ENCODE results near the gene WDFY4. TPM values are rescaled to one million over a fixed set of nuclear protein-coding genes. Genes with fewer than 3 reads are reported as not detected.

The WDFY4 gene
- polyA plus RNA-seq, 1 donor from 2014 or later = not detected

DNA sequence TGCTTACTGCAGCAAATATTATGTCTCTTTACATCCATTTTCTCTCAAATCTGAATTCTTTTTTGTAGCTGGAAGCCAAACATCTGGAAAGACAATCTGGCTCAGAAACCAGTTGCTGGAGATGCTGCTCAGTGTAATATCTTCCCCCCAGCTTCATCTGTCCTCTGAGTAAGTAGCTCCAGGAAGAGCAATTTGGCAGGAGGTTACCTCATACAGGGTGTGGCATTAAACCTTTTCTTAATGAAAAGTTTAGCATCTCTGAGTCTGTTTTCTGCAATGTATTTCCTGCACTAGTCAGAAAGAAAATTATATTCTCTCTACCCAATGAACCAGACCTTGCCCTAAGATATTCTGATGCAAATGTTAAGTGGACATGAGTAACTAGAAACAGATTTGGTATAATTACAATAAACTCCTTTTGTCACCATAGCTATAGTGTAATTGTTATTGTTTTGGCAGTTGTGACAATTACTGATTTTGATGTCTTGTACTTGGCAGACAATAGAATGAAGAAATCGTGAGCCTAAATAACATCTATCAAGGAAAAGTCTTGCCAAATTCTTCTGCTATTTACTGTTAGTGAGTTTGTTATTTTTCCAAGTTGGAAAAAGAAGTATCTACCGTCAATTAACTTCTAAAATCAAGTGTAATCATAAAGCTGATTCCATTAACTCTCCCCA lies 123.3 kb downstream of the WDFY4 start:
- Histone ChIP-seq H3K36me3 (ENCODE audit: insufficient read depth, low read length) (no peaks in the 10 kb centered on the region), H3F3A (ENCODE audit: insufficient read depth, low read length, poor library complexity, severe bottlenecking) (no peaks in the 10 kb centered on the region), H3K79me2 (replicated peaks; ENCODE audit: insufficient read depth, low read length) (no peaks in the 10 kb centered on the region), H3K27me3 (ENCODE audit: insufficient read depth, low read depth, low read length) (no peaks in the 10 kb centered on the region), H3K4me3 (ENCODE audit: low read length) (no peak overlapping the region), H3K27ac (ENCODE audit: low read length) (no peak overlapping the region), H2AFZ (ENCODE audit: low read depth, low read length) (no peak overlapping the region), H4K20me1 (ENCODE audit: insufficient read depth) (no peaks in the 10 kb centered on the region), H3K9me2 (ENCODE audit: insufficient read depth, low read length) (no peaks in the 10 kb centered on the region), H3K4me2 (ENCODE audit: low read length) (no peak overlapping the region), H3K9me3 (ENCODE audit: low read length) (no peaks in the 10 kb centered on the region), H3K9ac (ENCODE audit: low read length) (no peak overlapping the region)
- TF ChIP-seq POLR2AphosphoS5 (IDR thresholded peaks at IDR 0.05) = no peak
- no peak for TF ChIP-seq SMC3 (conservative IDR thresholded peaks at IDR 0.05; ENCODE audit: poor library complexity)
- TF ChIP-seq TAF1 (IDR thresholded peaks at IDR 0.05; ENCODE audit: low read depth) = no peak
- TF ChIP-seq, protein P1, sequence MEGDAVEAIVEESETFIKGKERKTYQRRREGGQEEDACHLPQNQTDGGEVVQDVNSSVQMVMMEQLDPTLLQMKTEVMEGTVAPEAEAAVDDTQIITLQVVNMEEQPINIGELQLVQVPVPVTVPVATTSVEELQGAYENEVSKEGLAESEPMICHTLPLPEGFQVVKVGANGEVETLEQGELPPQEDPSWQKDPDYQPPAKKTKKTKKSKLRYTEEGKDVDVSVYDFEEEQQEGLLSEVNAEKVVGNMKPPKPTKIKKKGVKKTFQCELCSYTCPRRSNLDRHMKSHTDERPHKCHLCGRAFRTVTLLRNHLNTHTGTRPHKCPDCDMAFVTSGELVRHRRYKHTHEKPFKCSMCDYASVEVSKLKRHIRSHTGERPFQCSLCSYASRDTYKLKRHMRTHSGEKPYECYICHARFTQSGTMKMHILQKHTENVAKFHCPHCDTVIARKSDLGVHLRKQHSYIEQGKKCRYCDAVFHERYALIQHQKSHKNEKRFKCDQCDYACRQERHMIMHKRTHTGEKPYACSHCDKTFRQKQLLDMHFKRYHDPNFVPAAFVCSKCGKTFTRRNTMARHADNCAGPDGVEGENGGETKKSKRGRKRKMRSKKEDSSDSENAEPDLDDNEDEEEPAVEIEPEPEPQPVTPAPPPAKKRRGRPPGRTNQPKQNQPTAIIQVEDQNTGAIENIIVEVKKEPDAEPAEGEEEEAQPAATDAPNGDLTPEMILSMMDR (IDR thresholded peaks at IDR 0.05; ENCODE audit: poor library complexity, severe bottlenecking) = no peak
- no peak for TF ChIP-seq MXI1 (conservative IDR thresholded peaks at IDR 0.05; ENCODE audit: poor library complexity, severe bottlenecking)
- TF ChIP-seq, protein P2, sequence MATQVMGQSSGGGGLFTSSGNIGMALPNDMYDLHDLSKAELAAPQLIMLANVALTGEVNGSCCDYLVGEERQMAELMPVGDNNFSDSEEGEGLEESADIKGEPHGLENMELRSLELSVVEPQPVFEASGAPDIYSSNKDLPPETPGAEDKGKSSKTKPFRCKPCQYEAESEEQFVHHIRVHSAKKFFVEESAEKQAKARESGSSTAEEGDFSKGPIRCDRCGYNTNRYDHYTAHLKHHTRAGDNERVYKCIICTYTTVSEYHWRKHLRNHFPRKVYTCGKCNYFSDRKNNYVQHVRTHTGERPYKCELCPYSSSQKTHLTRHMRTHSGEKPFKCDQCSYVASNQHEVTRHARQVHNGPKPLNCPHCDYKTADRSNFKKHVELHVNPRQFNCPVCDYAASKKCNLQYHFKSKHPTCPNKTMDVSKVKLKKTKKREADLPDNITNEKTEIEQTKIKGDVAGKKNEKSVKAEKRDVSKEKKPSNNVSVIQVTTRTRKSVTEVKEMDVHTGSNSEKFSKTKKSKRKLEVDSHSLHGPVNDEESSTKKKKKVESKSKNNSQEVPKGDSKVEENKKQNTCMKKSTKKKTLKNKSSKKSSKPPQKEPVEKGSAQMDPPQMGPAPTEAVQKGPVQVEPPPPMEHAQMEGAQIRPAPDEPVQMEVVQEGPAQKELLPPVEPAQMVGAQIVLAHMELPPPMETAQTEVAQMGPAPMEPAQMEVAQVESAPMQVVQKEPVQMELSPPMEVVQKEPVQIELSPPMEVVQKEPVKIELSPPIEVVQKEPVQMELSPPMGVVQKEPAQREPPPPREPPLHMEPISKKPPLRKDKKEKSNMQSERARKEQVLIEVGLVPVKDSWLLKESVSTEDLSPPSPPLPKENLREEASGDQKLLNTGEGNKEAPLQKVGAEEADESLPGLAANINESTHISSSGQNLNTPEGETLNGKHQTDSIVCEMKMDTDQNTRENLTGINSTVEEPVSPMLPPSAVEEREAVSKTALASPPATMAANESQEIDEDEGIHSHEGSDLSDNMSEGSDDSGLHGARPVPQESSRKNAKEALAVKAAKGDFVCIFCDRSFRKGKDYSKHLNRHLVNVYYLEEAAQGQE (IDR thresholded peaks at IDR 0.05; ENCODE audit: borderline replicate concordance) = no peak
- no peak for TF ChIP-seq EP300 (conservative IDR thresholded peaks at IDR 0.05; ENCODE audit: poor library complexity, severe bottlenecking)
- TF ChIP-seq EZH2 (IDR thresholded peaks at IDR 0.05; ENCODE audit: borderline replicate concordance, insufficient read depth, low read length, poor library complexity, severe bottlenecking) = no peak
- no peak for TF ChIP-seq RAD21 (conservative IDR thresholded peaks at IDR 0.05)

DNA sequence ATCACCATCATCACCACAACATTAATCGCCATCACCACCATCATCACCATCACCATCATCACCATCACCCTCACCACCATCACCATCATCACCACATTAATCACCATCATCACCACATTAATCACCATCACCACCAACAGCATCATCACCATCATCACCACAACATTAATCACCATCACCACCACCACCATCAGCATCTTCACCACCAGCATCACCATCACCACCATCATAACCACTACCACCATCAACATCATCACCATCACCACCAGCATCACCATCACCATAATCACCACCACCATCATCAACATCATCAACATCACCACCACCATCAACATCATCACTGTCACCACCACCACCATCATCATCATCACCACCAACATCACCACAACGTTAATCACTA lies 124.6 kb downstream of the WDFY4 start:
- Histone ChIP-seq H3K4me2 (ENCODE audit: low read length) (no peak overlapping the region), H3K9me2 (ENCODE audit: insufficient read depth, low read length) (no peaks in the 10 kb centered on the region), H3K9ac (ENCODE audit: low read length) (no peak overlapping the region), H3K27me3 (ENCODE audit: insufficient read depth, low read depth, low read length) (no peaks in the 10 kb centered on the region), H3F3A (ENCODE audit: insufficient read depth, low read length, poor library complexity, severe bottlenecking) (no peaks in the 10 kb centered on the region), H3K79me2 (replicated peaks; ENCODE audit: insufficient read depth, low read length) (no peaks in the 10 kb centered on the region), H3K36me3 (ENCODE audit: insufficient read depth, low read length) (no peaks in the 10 kb centered on the region), H3K27ac (ENCODE audit: low read length) (no peak overlapping the region), H2AFZ (ENCODE audit: low read depth, low read length) (no peak overlapping the region), H4K20me1 (ENCODE audit: insufficient read depth) (no peaks in the 10 kb centered on the region), H3K4me3 (ENCODE audit: low read length) (no peak overlapping the region), H3K9me3 (ENCODE audit: low read length) (no peaks in the 10 kb centered on the region)
- TF ChIP-seq RAD21 (conservative IDR thresholded peaks at IDR 0.05) (no peak), SMC3 (conservative IDR thresholded peaks at IDR 0.05; ENCODE audit: poor library complexity) (no peak), MXI1 (conservative IDR thresholded peaks at IDR 0.05; ENCODE audit: poor library complexity, severe bottlenecking) (no peak), TAF1 (IDR thresholded peaks at IDR 0.05; ENCODE audit: low read depth) (no peak), EZH2 (IDR thresholded peaks at IDR 0.05; ENCODE audit: borderline replicate concordance, insufficient read depth, low read length, poor library complexity, severe bottlenecking) (no peak), EP300 (conservative IDR thresholded peaks at IDR 0.05; ENCODE audit: poor library complexity, severe bottlenecking) (no peak), POLR2AphosphoS5 (IDR thresholded peaks at IDR 0.05) (no peak)
- TF ChIP-seq, protein P1 (IDR thresholded peaks at IDR 0.05; ENCODE audit: poor library complexity, severe bottlenecking) = no peak
- TF ChIP-seq, protein P2 (IDR thresholded peaks at IDR 0.05; ENCODE audit: borderline replicate concordance) = no peak
